Erythroblast (primary cell): ENCODE measurements around the gene ASH1L.
"Not testable (repeated sequence)": the region's sequence is repeated elsewhere in the genome, so short reads cannot be mapped to it uniquely, and the experiment has no call there.

Experiments used
- DNase-seq, 2 experiments: peaks; one replicate each; lab custom pipeline; 2025; lab: John Stamatoyannopoulos, UW
- GATA1 ChIP-seq: IDR thresholded peaks from 2 replicates; pipeline ENCODE4 v1.6.1; 2011; ENCODE audit warnings: low read depth, mild to moderate bottlenecking, control low read depth, low read length, moderate library complexity
- POLR2A ChIP-seq: IDR thresholded peaks from 2 replicates; pipeline ENCODE4 v1.6.1; 2011; ENCODE audit warnings: mild to moderate bottlenecking, low read length

The ASH1L gene

GRCh38 chr1:155294520-155295182, 268.0 kb downstream of the ASH1L start:
- no peak for TF ChIP-seq GATA1
- no peak for TF ChIP-seq POLR2A
- DNase-seq, result no peak

GRCh38 chr1:155293086-155293749, 269.4 kb downstream of the ASH1L start:
- DNase-seq, result no peak
- no peak for TF ChIP-seq GATA1
- TF ChIP-seq POLR2A, result no peak

- not testable (repeated sequence) for DNase-seq
Observed at GRCh38 chr1:155291006-155291405, 271.6 kb downstream of the ASH1L start.

GRCh38 chr1:155287987-155288543, 274.5 kb downstream of the ASH1L start:
- TF ChIP-seq GATA1 (no peak), POLR2A (no peak)
- no peak for DNase-seq

- no peak for DNase-seq
- no peak for TF ChIP-seq GATA1
- TF ChIP-seq POLR2A, result no peak
Observed at GRCh38 chr1:155286544-155286943, 276.1 kb downstream of the ASH1L start.

- DNase-seq, result no peak
- no peak for TF ChIP-seq POLR2A
- no peak for TF ChIP-seq GATA1
Observed at GRCh38 chr1:155285631-155286044, 277.0 kb downstream of the ASH1L start.
